Aorta (tissue), 5 donors: ENCODE data around the gene OR2M3. TPM values are rescaled to one million over a fixed set of nuclear protein-coding genes. Genes with fewer than 3 reads are reported as not detected.

Experiments
- ATAC-seq: fragments of 200-7000 bp; cut with Tn5 transposase; one replicate; pipeline ENCODE4 v1.9.1; 2022; ENCODE audit warnings: moderate library complexity; ENCODE audit not compliant: low FRiP score
- DNase-seq, 2 donors: peaks; one replicate each; pipeline ENCODE4 v3.0.0-alpha.2; 2020
- H3K27ac ChIP-seq, 2 donors: one replicate each; pipeline ENCODE4 v1.5.1; 2013; ENCODE audit warnings: low read length in 2 of 2, mild to moderate bottlenecking in 2 of 2, moderate library complexity in 2 of 2, control low read depth in 1 of 2, inconsistent platforms in 1 of 2, low read depth in 1 of 2
- H3K27me3 ChIP-seq, 2 donors: one replicate each; pipeline ENCODE4 v1.6.1; 2013; ENCODE audit warnings: control low read depth in 1 of 2, low read length in 1 of 2, mild to moderate bottlenecking in 1 of 2, moderate library complexity in 1 of 2; ENCODE audit not compliant: insufficient read depth in 2 of 2, control insufficient read depth in 1 of 2
- H3K36me3 ChIP-seq, 2 donors: one replicate each; pipeline ENCODE4 v1.6.1; 2013; ENCODE audit warnings: control low read depth in 1 of 2, low read length in 1 of 2, mild to moderate bottlenecking in 1 of 2; ENCODE audit not compliant: insufficient read depth in 2 of 2, control insufficient read depth in 1 of 2
- H3K4me1 ChIP-seq, 2 donors: one replicate each; pipeline ENCODE4 v1.6.1; 2013; ENCODE audit warnings: low read length in 2 of 2, control low read depth in 1 of 2, mild to moderate bottlenecking in 1 of 2, moderate library complexity in 1 of 2; ENCODE audit not compliant: insufficient read depth in 2 of 2, control insufficient read depth in 1 of 2
- H3K4me3 ChIP-seq, 2 donors: one replicate each; pipeline ENCODE4 v1.5.1; 2013; ENCODE audit warnings: low read length in 2 of 2, control low read depth in 1 of 2, mild to moderate bottlenecking in 1 of 2
- H3K9me3 ChIP-seq: one replicate; pipeline ENCODE4 v1.6.1; 2013; ENCODE audit warnings: mild to moderate bottlenecking, low read length; ENCODE audit not compliant: control insufficient read depth
- WGBS, 2 donors: extraction: QIAGEN DNeasy Blood & Tissue Kit; methylation state at CpG; one replicate each; pipeline ENCODE4 v1.1.7; 2013; 5-methylcytosine and 5-hydroxymethylcytosine counted together
- intact Hi-C, 2 donors: fragments of 100-400 bp; cut with DNase I; formaldehyde crosslinking; loops; one replicate each; pipeline versions ENCODE4 v1.14.2 to v1.15.0; 2022
- long read RNA-seq, 2 donors: library from polyadenylated mRNA; unstranded; transcript quantifications; one replicate each; pipeline ENCODE4 v2.0.0, GENCODE V29; 2020 to 2021
- polyA plus RNA-seq, 2 donors: library from polyadenylated mRNA; stranded (reverse); fragments of 200-250 nt; gene quantifications; one replicate each; pipeline ENCODE4 v1.2.3, GENCODE V29; 2013
- total RNA-seq, 2 donors: library from RNA; stranded (reverse); fragmentation: NEBNext Ultra II Directional; extraction: Animal tissue kit (Norgen Biotek cat#: 25700); gene quantifications; one replicate each; pipeline ENCODE4 v1.2.1, GENCODE V29; 2021
- donor health status: healthy with polysubstance abuse.
- donor health status: Bipolar disorder and iron deficiency.
- donor health status: DM: no; HTN: no; CAD: no.
- donor health status: DM: no; HTN: no; CAD: no.
- donor health status: DM: yes; HTN: yes; CAD: no.

The OR2M3 gene, protein sequence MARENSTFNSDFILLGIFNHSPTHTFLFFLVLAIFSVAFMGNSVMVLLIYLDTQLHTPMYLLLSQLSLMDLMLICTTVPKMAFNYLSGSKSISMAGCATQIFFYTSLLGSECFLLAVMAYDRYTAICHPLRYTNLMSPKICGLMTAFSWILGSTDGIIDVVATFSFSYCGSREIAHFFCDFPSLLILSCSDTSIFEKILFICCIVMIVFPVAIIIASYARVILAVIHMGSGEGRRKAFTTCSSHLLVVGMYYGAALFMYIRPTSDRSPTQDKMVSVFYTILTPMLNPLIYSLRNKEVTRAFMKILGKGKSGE
- not detected for total RNA-seq
- not detected for polyA plus RNA-seq
- long read RNA-seq, donor 1, result 0 reads
- long read RNA-seq, donor 2, result 0 reads

DNA sequence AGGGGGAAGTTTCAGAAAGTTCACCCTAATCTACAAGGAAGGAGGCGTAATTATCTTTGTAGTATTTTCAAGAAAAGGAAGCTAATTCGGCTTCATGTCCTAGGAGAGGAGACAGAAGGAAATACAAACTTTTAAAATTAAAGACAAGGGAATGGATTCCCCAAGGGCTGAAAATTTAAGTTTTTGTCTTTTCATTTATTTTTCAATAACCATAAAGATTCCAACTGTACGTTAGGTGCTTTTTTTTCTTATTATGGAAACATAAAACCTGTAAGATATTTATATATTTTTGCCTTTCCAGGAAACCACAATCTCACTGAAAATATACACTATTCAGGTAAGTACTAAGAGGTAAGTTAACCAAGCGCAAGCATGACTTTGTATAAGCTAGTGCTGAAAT is at the start of gene OR2M3:
Gene OR2M3, plus strand, starts transcription at position 301 of the 400 bp plus-strand sequence. CDS start 5,803 bp downstream, outside the sequence.
- 54 to 70% methylated on average over 4 of the region's 4 CpGs for WGBS, 2 donors
- intact Hi-C loops, result no loop called here
- no peaks in the 10 kb centered on the region for H3K27me3 ChIP-seq

DNA sequence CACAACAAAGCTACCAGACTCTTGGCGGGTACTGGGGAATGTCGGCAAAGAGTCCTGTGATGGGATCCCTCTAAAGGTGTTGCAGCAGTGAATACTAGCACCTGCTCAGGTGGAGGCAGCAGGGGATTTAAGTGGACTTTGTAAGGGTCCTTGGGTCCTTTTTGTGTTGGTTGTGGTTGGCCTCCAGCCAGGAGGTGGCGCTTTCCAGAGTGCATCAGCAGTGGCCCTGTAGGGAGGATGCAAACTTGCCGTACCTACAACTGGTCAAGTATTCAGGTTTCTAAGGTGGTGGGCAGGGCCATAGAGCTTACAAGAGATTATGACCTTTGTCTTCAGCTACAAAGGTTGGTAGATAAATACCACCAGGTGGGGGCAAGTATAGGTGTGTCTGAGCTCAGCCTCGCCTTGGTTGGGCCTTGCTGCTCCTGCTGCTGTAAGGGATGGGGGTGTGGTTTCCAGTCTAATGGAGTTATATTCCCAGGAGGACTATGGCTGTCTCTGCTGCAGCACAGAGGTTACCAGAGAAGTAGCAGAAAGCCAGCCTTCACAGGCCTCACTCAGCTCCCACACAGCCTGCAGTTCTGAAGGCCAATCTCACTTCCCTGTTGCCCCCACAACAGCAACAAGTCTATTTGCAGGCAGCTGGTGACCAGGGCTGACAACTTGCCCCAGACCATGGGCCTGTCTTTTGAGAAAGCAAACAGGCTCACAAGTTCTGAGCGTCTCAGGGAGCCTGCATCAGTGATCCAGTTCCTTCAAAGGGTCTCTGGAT is 44.8 kb upstream of the OR2M3 start:
- intact Hi-C loops, result no loop called here
- no peak for ATAC-seq
- no peak overlapping the region for H3K4me3 ChIP-seq
- H3K27me3 ChIP-seq, result no peaks in the 10 kb centered on the region
- no peak for DNase-seq
- H3K36me3 ChIP-seq, result no peaks in the 10 kb centered on the region
- H3K9me3 ChIP-seq, result peaks cover 1% of the 10 kb centered on the region
- WGBS, 2 donors, result 74 to 81% methylated on average over 6 of the region's 6 CpGs
- no peaks in the 10 kb centered on the region for H3K4me1 ChIP-seq
- H3K27ac ChIP-seq, result no peak overlapping the region

More for the DNA sequence above, at the start of gene OR2M3:
- DNase-seq (no peak), ATAC-seq (no peak)
- Histone ChIP-seq H3K4me3 (no peak within 1 kb of the TSS), H3K27ac (no peak within 1 kb of the TSS), H3K36me3 (no peaks in the 10 kb centered on the region), H3K4me1 (no peaks in the 10 kb centered on the region), H3K9me3 (no peaks in the 10 kb centered on the region)

DNA sequence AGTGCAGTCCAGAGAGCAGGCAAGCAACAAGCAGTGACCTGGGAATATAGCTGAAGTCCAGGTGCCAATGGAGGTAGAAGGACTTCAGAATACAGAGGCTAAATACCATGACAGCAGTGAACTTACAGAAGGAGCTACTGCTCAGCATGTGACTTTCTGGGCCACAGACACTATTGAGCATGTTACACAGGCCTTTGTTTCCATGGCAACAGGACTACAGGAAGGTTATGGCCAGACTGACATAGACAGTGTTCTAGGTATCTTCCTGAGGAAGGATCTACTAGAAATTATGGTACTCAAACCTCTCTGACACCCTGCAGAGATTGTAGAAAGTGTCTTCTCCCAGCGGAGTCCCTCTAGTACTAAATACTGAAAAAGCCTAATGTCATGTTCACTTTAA is 41.1 kb upstream of the OR2M3 start:
- no peak for ATAC-seq
- 50 to 77% methylated on average over 1 of the region's 1 CpG for WGBS, 2 donors
- H3K4me3 ChIP-seq, result no peak overlapping the region

DNA sequence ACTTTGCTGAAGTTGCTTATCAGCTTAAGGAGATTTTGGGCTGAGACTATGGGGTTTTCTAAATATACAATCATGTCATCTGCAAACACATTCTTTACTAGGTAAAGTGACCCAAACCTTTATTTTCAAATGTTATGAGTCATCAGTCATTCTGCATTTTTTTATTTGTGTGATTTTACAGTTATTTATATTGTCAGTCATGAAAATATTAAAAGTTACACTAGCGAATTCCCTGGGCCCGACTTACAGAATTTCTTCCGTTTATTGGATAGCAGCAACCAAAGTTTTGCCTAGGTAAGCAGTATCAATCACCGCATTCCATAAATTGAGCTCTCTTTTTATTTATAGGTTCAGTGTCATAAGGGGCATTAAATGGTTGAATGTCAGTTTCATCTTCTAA is 38.3 kb upstream of the OR2M3 start:
- Histone ChIP-seq H3K27ac (no peak overlapping the region), H3K27me3 (no peaks in the 10 kb centered on the region), H3K36me3 (no peaks in the 10 kb centered on the region), H3K4me1 (no peaks in the 10 kb centered on the region), H3K9me3 (peaks cover 1% of the 10 kb centered on the region), H3K4me3 (no peak overlapping the region)
- 87 to 92% methylated on average over 4 of the region's 4 CpGs for WGBS, 2 donors
- ATAC-seq (no peak), DNase-seq (no peak)
- intact Hi-C loops, result no loop called here

More for the DNA sequence above, 41.1 kb upstream of the OR2M3 start:
- H3K27ac ChIP-seq, result no peak overlapping the region
- no peaks in the 10 kb centered on the region for H3K27me3 ChIP-seq
- intact Hi-C loops, result no loop called here
- no peak for DNase-seq
- no peaks in the 10 kb centered on the region for H3K4me1 ChIP-seq
- peaks cover 1% of the 10 kb centered on the region for H3K9me3 ChIP-seq
- H3K36me3 ChIP-seq, result no peaks in the 10 kb centered on the region

DNA sequence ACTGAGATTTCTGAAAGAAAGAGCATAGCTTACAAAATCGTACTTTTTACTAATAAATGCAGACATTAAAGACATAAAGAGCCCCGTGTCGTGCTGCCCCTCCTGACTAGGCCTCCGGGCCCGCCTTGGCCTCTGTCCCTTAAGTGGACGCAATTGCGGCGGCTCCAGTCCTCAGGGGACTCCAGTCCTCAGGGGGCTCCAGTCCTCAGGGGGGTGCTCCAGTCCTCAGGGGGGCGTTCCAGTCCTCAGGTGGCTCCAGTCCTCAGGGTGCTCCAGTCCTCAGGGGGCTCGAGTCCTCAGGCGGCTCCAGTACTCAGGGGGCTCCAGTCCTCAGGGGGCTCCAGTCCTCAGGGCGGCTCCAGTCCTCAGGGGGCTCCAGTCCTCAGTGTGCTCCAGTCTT is 33.0 kb upstream of the OR2M3 start:
- no peaks in the 10 kb centered on the region for H3K4me1 ChIP-seq
- H3K4me3 ChIP-seq, result no peak overlapping the region
- DNase-seq, result no peak
- no peaks in the 10 kb centered on the region for H3K9me3 ChIP-seq
- ATAC-seq, result no peak
- 84 to 88% methylated on average over 12 of the region's 12 CpGs for WGBS, 2 donors
- intact Hi-C loops, result no loop called here
- no peaks in the 10 kb centered on the region for H3K36me3 ChIP-seq
- no peaks in the 10 kb centered on the region for H3K27me3 ChIP-seq
- no peak overlapping the region for H3K27ac ChIP-seq

DNA sequence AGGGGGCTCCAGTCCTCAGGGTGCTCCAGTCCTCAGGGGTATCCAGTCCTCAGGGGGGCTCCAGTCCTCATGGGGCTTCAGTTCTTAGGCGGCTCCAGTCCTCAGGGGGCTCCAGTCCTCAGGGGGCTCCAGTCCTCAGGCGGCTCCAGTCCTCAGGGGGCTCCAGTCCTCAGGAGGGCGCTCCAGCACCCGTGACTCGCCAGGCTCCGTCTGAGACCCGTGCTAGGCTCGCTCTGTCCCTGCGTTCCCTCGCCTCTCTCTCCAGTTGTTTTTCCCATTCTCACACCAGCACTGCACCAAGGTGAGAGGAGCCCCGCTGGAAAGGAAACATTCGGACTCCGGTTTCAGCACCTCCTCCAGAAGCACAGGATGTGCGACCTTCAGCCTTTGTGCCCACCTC is 31.9 kb upstream of the OR2M3 start:
- no peak overlapping the region for H3K4me3 ChIP-seq
- H3K27ac ChIP-seq, result no peak overlapping the region
- no peaks in the 10 kb centered on the region for H3K9me3 ChIP-seq
- no peak for ATAC-seq
- intact Hi-C loops, result no loop called here
- 90 to 92% methylated on average over 14 of the region's 14 CpGs for WGBS, 2 donors
- H3K36me3 ChIP-seq, result no peaks in the 10 kb centered on the region
- no peaks in the 10 kb centered on the region for H3K27me3 ChIP-seq
- no peak for DNase-seq
- H3K4me1 ChIP-seq, result no peaks in the 10 kb centered on the region

DNA sequence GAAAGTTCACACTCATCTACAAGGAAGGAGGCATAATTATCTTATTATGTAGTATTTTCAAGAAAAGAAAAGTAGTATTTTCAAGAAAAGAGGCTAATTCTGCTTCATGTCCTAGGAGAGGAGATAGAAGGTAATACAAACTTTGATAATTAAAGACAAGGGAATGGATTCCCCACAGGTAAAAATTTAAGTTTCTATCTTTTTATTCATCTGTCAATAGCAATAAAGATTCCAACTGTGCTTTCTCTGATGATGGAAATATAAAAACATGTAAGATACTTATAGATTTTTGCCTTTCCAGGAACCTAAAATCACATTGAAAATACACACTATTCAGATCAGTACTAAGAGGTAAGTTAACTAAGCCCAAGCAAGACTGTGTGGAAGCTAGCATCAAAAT is 22.5 kb upstream of the OR2M3 start, which contains the start of gene OR2M2:
Gene OR2M2, plus strand, starts transcription at position 301 of the 400 bp plus-strand sequence. CDS start 5,165 bp downstream, outside the sequence.
- DNase-seq (no peak), ATAC-seq (no peak)
- no peak within 1 kb of the TSS for H3K27ac ChIP-seq
- H3K9me3 ChIP-seq, result no peaks in the 10 kb centered on the region
- intact Hi-C loops, result no loop called here
- H3K4me3 ChIP-seq, result no peak within 1 kb of the TSS
- no peaks in the 10 kb centered on the region for H3K27me3 ChIP-seq
- no peaks in the 10 kb centered on the region for H3K4me1 ChIP-seq
- no peaks in the 10 kb centered on the region for H3K36me3 ChIP-seq

DNA sequence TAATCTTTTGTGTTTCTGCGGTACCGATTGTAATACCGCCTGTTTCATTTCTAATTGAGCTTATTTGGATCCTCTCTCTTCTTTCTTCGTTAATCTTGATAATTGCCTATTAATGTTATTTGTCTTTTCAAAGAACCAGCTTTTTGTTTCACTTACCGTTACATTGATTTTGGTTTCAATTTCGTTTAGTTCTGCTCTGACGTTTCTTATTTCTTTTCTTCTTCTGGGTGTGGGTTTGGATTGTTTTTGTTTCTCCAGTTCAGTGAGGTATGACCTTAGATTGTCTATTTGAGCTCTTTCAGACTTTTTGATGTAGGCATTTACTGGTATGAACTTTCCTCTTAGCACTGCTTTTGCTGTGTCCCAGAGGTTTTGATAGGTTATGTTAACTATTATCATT is 13.1 kb upstream of the OR2M3 start:
- no peak for DNase-seq
- no peak overlapping the region for H3K27ac ChIP-seq
- H3K36me3 ChIP-seq, result no peaks in the 10 kb centered on the region
- ATAC-seq, result no peak
- H3K4me1 ChIP-seq, result no peaks in the 10 kb centered on the region
- peaks cover 1% of the 10 kb centered on the region for H3K9me3 ChIP-seq
- 60 to 76% methylated on average over 7 of the region's 7 CpGs for WGBS, 2 donors
- peaks cover 0 to 2% of the 10 kb centered on the region in 2 donors for H3K27me3 ChIP-seq
- intact Hi-C loops, result no loop called here
- H3K4me3 ChIP-seq, result no peak overlapping the region

DNA sequence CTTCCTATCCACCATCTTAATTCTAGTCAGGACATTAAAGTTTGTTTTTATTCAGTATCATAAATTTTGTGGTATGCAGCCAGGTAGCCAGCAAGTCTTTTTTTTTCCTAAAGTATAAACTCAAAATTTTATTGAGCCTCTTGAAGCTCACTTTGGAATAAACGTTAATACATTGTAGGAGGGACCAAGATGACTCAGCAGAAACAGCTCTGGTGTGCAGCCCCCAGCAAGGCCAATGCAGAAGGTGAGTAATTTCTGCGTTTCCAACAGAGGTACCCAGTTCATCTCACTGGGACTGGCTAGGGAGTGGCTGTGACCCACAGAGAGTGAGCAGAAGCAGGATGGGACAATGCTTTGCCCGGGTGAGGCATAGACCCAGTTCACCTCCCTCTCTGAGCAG is 9.7 kb upstream of the OR2M3 start:
- H3K27me3 ChIP-seq, result peaks cover 0 to 2% of the 10 kb centered on the region in 2 donors
- H3K4me3 ChIP-seq, result no peak overlapping the region
- no peaks in the 10 kb centered on the region for H3K36me3 ChIP-seq
- no peak overlapping the region for H3K27ac ChIP-seq
- 67 to 68% methylated on average over 3 of the region's 3 CpGs for WGBS, 2 donors
- ATAC-seq (no peak), DNase-seq (no peak)
- H3K9me3 ChIP-seq, result peaks cover 1% of the 10 kb centered on the region
- no peaks in the 10 kb centered on the region for H3K4me1 ChIP-seq
- intact Hi-C loops, result no loop called here
